RPMI7951 (cell line): ENCODE results near the gene FAM210A. TPM values are rescaled to one million over a fixed set of nuclear protein-coding genes. Genes with fewer than 3 reads are reported as not detected.

Experiments used
- DNase-seq: peaks from one replicate; pipeline ENCODE4 v3.0.0-alpha.2; 2012; ENCODE audit warnings: low read depth
- total RNA-seq: library from RNA; depleted of rRNA; stranded (reverse); fragments of >200 nt; shearing (Covaris generic); gene quantifications from 2 replicates; pipeline ENCODE4 v1.2.3, GENCODE V29; 2014; rRNA removed

The FAM210A gene
- total RNA-seq, 1 experiment from 2014 or later: 30.2 TPM

DNA sequence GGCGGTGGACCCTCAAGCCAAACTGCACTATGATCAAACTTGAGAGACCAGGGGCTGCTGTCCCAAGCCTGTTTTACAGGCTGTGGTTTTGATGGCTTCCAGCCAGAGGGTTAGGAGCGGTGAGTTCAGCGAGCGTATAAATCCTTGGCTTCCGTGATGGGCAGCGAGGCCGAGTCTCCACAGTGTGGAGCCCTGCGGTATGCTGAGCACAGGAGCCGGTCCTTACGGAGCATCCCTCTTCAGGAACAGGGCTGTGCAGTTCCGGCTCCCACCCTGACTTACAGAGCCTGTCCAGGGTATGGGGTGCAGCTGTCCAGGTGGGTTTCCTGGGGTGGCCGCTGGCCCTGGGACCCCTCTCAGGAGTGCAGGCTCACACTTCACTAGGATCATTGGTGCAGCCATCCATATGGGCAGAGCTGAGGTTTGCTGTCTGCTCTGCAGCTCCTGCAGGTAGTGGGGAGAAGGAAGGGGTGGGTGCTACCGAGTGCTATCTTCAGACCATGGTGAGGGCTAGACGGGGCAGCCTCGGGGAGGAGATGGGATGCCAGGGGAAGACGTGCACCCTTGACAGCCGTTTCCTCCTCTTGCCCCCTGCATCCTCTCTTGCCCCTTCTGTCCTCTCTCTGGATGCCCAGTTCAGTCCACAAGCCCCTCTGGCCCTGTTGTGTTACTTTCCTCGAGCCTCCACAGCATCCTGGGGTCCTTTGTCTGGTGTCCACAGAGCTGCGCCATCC lies 104.3 kb downstream of the FAM210A start:
- no peak for DNase-seq

DNA sequence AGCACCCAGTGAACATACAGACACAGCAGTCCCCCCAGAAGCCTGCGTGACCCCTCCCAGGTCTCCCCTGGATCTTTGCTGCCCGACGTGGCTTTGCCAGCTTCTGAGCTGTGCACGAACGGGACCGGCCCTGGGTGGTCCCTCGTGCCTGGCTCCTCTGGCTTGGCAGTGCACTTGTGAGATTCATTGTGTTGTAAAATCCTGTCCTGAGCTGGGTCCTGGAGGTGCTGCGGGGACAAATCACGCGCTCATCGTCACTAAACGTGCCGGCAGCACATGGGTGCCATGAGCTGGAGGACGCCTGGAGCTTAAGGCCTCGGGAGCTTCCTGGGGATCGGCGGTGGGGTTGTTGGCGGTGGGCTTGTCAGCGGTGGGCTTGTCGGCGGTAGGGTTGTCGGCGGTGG lies 104.9 kb downstream of the FAM210A start:
- no peak for DNase-seq

DNA sequence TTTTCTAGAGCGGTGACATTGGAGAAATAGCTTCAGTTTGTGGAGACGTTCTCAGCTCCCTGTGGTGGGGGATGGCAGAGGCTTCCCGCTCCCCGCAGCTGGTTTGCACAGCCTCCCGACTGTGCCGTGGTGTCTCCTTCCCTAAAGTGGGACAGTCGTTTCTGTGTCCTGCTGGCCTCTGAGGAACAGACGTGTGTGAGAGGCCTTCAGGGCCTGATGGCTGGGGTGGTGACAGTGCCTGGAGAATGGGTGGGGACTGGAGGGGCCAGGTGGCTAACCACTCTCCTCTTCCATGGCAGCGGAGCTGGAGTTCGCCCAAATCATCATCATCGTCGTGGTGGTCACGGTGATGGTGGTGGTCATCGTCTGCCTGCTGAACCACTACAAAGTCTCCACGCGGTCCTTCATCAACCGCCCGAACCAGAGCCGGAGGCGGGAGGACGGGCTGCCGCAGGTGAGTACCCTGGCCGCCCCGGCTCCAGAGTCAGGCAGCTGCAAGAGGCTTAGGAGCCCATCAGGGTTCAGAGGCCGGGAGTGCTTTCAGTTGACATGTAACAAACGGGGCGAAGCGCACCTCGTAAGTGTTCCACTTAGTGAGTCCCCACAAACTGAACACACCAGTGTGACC lies 105.4 kb downstream of the FAM210A start:
- no peak for DNase-seq

GRCh38 chr18:13620206-13620672 lies 106.1 kb downstream of the FAM210A start:
- DNase-seq: no peak

DNA sequence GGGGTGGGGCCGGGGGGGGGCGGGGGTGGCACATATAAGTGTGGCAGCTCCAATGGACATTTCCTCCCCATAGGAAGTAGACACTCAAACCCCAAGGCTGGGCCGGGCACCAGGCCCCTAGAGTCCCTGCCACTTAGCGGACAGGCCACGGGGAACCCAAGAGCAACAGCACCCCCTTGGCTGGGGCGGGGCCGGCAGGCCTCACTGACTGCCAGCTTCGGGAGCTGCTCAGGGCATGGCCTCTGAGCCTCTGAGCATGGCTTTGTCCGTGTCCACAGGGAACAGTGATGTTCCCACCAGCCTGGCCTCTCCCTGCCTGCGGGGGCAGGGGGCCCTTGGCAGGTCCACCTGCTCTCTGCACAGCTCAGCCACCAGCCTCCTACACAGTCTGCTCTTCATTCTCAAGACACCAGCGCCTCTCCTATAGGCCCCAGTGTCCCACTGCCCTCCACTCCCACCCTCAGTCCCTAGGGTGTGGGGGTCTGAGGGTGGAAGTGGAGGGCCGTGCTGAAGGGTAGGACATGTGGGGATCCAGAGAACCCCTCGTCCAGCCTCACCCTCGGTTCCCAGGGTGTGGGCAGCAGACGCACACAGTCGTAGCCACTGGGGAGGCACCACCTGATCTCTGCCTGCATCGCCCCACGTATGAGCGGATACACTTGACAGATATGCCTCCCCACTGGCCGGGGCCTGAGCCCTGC lies 106.7 kb downstream of the FAM210A start:
- no peak for DNase-seq

GRCh38 chr18:13618760-13619438 lies 107.5 kb downstream of the FAM210A start:
- DNase-seq: no peak

DNA sequence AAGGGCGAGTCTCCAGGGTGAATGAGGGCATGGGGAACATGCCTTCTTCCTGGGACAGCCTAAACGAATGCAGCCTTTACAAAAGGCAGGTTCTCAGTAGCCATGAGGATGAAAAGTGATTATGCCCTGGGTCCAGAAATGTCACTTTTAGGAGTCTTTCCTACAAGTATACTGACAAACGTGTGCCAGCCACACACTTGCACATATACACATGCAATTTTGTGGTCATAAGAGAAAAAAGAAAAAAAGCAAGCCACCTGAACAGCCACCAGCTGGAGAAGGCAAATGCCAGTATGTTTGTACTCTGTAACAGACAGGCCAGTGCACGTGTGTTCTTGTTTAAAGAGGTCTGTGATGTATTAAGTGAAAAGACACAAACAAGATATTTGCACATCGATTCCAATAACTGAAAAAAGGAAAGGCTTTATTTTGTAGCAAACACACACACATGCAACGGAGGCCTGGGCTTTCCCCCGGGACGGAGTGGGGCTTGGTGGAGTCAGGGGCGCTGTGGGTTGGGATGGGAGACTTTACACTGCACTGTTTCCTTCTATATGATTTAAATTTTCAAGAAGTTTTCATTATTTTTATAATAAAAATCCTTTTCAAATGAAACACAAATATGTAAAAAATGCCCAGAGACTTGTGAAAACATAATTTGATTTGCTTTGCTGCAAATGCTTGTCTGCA lies 108.4 kb downstream of the FAM210A start:
- DNase-seq: no peak

GRCh38 chr18:13616525-13617035 lies 109.8 kb downstream of the FAM210A start:
- no peak for DNase-seq

DNA sequence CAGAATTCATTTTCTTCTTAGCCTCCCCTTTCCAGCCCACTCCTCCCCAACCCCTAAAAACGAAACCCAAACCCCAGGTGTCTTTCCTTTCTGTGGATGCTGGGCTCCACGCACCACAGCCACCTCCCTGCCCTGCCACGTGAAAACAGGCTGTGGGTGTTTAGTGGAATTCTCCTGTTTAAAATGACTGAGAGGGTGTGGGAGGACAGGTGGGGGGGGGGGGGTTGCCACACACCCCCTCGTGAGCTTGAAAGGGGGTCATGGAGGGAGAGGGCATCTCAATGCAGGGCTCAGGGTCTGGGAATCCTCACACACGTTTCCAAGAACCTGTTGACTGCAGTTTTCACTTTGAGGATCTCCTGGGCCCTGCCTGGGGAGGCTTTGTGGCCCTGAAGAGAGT lies 110.3 kb downstream of the FAM210A start:
- no peak for DNase-seq

GRCh38 chr18:13615432-13615861 lies 110.9 kb downstream of the FAM210A start:
- no peak for DNase-seq

GRCh38 chr18:13614641-13615288 lies 111.6 kb downstream of the FAM210A start:
- DNase-seq: no peak

GRCh38 chr18:13613591-13614501 lies 112.5 kb downstream of the FAM210A start:
- no peak for DNase-seq

Other genes with a start within 250 kb of the FAM210A start
- 16.5 and 21.0 TPM in 2 replicates for gene RNMT, start 115 bp upstream of the FAM210A start, total RNA-seq
- gene MC5R, start 97.6 kb upstream of the FAM210A start, total RNA-seq: 0.49 TPM in 1 of 2 replicates, not detected in the other
- not detected in 2 replicates for gene MC2R, start 189.0 kb upstream of the FAM210A start, total RNA-seq